Fibroblast of pulmonary artery (primary cell): Measurements from ENCODE around the gene ANXA8.

Experiments used
- DNase-seq: peaks from one replicate; pipeline ENCODE4 v3.0.0-alpha.2; 2010; ENCODE audit warnings: low read depth
- H3K4me3 ChIP-seq: replicated peaks from 2 replicates; pipeline ENCODE4 v1.5.1; 2011; ENCODE audit warnings: low read depth, mild to moderate bottlenecking, control low read depth, low read length, moderate library complexity
- CTCF ChIP-seq: IDR thresholded peaks from 2 replicates; pipeline ENCODE4 v1.5.1; 2011; ENCODE audit warnings: mild to moderate bottlenecking, control low read depth, low read length, inconsistent platforms; ENCODE audit errors: missing control alignments

The ANXA8 gene

GRCh38 chr10:47447705-47448104 is 36.2 kb downstream of the ANXA8 start:
- no peak for TF ChIP-seq CTCF
- no peak for DNase-seq
- H3K4me3 ChIP-seq, result no peak overlapping the region

- H3K4me3 ChIP-seq, result no peak overlapping the region
- no peak for TF ChIP-seq CTCF
- no peak for DNase-seq
Observed at GRCh38 chr10:47447209-47447608, 36.7 kb downstream of the ANXA8 start.

- no peak for DNase-seq
- H3K4me3 ChIP-seq, result no peak overlapping the region
- no peak for TF ChIP-seq CTCF
Observed at GRCh38 chr10:47445720-47446119, 38.2 kb downstream of the ANXA8 start.

GRCh38 chr10:47444047-47444446 is 39.9 kb downstream of the ANXA8 start:
- TF ChIP-seq CTCF, result no peak
- no peak for DNase-seq
- no peak overlapping the region for H3K4me3 ChIP-seq

GRCh38 chr10:47443145-47443544 is 40.8 kb downstream of the ANXA8 start:
- no peak for DNase-seq
- TF ChIP-seq CTCF, result no peak
- H3K4me3 ChIP-seq, result no peak overlapping the region

GRCh38 chr10:47442351-47442750 is 41.6 kb downstream of the ANXA8 start:
- H3K4me3 ChIP-seq, result no peak overlapping the region
- DNase-seq, result no peak
- no peak for TF ChIP-seq CTCF

GRCh38 chr10:47441938-47442337 is 42.0 kb downstream of the ANXA8 start:
- DNase-seq, result no peak
- no peak for TF ChIP-seq CTCF
- no peak overlapping the region for H3K4me3 ChIP-seq
